Mucosa of descending colon (tissue), 3 donors: ENCODE results near the gene RNMT. TPM values are rescaled to one million over a fixed set of nuclear protein-coding genes. Genes with fewer than 3 reads are reported as not detected.

Experiments
- ATAC-seq: fragments of 200-7000 bp; cut with Tn5 transposase; one replicate; pipeline ENCODE4 v1.9.1; 2020; ENCODE audit warnings: mild to moderate bottlenecking, moderate library complexity
- DNase-seq, 3 donors: peaks; one replicate each; pipeline ENCODE4 v3.0.0-alpha.2; 2020
- H3K36me3 ChIP-seq: fragments of 200-600 bp; one replicate; pipeline ENCODE4 v1.8.0; 2021; ENCODE audit warnings: low read depth, mild to moderate bottlenecking
- H3K4me1 ChIP-seq: fragments of 200-600 bp; one replicate; pipeline ENCODE4 v1.8.0; 2021; ENCODE audit warnings: low read depth, mild to moderate bottlenecking
- H3K4me3 ChIP-seq: fragments of 200-600 bp; one replicate; pipeline ENCODE4 v1.8.0; 2021; ENCODE audit warnings: mild to moderate bottlenecking
- H3K9me3 ChIP-seq: fragments of 200-600 bp; one replicate; pipeline ENCODE4 v1.8.0; 2021; ENCODE audit warnings: mild to moderate bottlenecking
- CTCF ChIP-seq: fragments of 200-600 bp; IDR thresholded peaks from one replicate; pipeline ENCODE4 v1.8.0; 2022; ENCODE audit warnings: antibody characterized with exemption, mild to moderate bottlenecking
- intact Hi-C, 2 donors: fragments of 100-400 bp; cut with DNase I in 1 of 2; cut with micrococcal nuclease in 1 of 2; formaldehyde crosslinking; loops; one replicate each; pipeline versions ENCODE4 v1.11.0 to v1.11.1; 2022; cut with DNase I, micrococcal nuclease
- total RNA-seq, 3 donors: library from RNA; stranded (reverse); fragmentation: NEBNext Ultra II Directional in 2 of 3; extraction: Animal tissue kit (Norgen Biotek cat#: 25700) in 2 of 3; gene quantifications; one replicate each; pipeline versions ENCODE4 v1.2.1 to v1.2.4, GENCODE V29; 2021 to 2023
- donor health status: DM: no; HTN: no; CAD: no; lungs with moderate emphysema.
- donor health status: DM: no; HTN: no; CAD: no.
- donor health status: DM: no; HTN: yes; CAD: no.

RNMT gene
- total RNA-seq, 3 donors from 2014 or later: 13.7 to 25.8 (median 19.4) TPM

GRCh38 chr18:13811993-13812392 is 85.5 kb downstream of the RNMT start:
- intact Hi-C loops: no loop called here
- no peaks in the 10 kb centered on the region for H3K36me3 ChIP-seq
- H3K4me1 ChIP-seq: peaks cover 16% of the 10 kb centered on the region
- H3K9me3 ChIP-seq: no peaks in the 10 kb centered on the region
- ATAC-seq (no peak), DNase-seq (no peak)
- H3K4me3 ChIP-seq: no peak overlapping the region
- no peak for TF ChIP-seq CTCF

GRCh38 chr18:13813271-13813849 is 86.9 kb downstream of the RNMT start:
- peak; percentile 82 for TF ChIP-seq CTCF
- Histone ChIP-seq H3K4me1 (peaks cover 12% of the 10 kb centered on the region), H3K36me3 (no peaks in the 10 kb centered on the region), H3K9me3 (no peaks in the 10 kb centered on the region), H3K4me3 (no peak overlapping the region)
- ATAC-seq: peak; percentile 78
- DNase-seq: peak in 2 of 3 donors; percentile 70 to 89
- intact Hi-C loops: no loop called here

Other genes with a start within 250 kb of the RNMT start
- 10 to 100 TPM; 14.4 to 17.5 (median 16.2) TPM for gene FAM210A, start 115 bp upstream of the RNMT start, total RNA-seq
- not detected for gene MC5R, start 97.5 kb downstream of the RNMT start, total RNA-seq
- not detected for gene MC2R, start 188.9 kb downstream of the RNMT start, total RNA-seq